ENCODE results near the gene TNFAIP3.

TNFAIP3 gene

DNA sequence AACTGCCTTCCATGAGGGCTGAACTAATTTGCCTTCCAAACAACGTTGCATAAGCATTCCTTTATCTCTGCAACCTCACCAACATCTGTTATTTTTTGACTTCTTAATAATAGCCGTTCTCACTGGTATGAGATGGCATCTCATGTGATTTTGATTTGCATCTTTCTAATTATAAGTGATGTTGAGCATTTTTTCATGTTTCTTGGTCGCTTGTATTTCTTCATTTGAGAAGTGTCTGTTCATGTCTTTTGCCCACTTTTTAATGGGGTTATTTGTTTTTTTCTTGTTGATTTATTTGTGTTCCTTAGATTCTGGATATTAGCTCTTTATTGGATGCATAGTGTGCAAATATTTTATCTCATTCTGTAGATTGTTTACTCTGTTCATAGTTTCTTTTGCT, 46.4 kb downstream of the TNFAIP3 start:
- Histone ChIP-seq H3K9me3 (ENCODE audit: insufficient read depth, low read length) (peaks cover 4% of the 10 kb centered on the region; the same call in 1 of the 2 replicates), H3K4me2 (ENCODE audit: low read depth, low read length, poor library complexity, severe bottlenecking) (no peak overlapping the region), H3K9ac (ENCODE audit: low read length) (no peak overlapping the region), H3K27ac (ENCODE audit: low read depth, low read length) (no peak overlapping the region), H4K20me1 (ENCODE audit: low read depth, low read length) (no peaks in the 10 kb centered on the region), H3K4me3 (ENCODE audit: insufficient read depth, low read length, poor library complexity, severe bottlenecking) (no peak overlapping the region), H3K79me2 (ENCODE audit: insufficient read depth, low read length) (no peaks in the 10 kb centered on the region), H3K9me2 (replicated peaks; ENCODE audit: insufficient read depth, low read length) (no peaks in the 10 kb centered on the region; the same call in 1 of the 2 replicates), H2AFZ (ENCODE audit: low read depth, low read length, severe bottlenecking) (no peak overlapping the region), H3K36me3 (ENCODE audit: low read length) (no peaks in the 10 kb centered on the region), H3K27me3 (ENCODE audit: low read length) (no peaks in the 10 kb centered on the region), H3F3A (ENCODE audit: insufficient read depth) (no peaks in the 10 kb centered on the region)
- no peak for TF ChIP-seq EZH2phosphoT487 (conservative IDR thresholded peaks at IDR 0.05; ENCODE audit: low read length)
- TF ChIP-seq, protein P1, sequence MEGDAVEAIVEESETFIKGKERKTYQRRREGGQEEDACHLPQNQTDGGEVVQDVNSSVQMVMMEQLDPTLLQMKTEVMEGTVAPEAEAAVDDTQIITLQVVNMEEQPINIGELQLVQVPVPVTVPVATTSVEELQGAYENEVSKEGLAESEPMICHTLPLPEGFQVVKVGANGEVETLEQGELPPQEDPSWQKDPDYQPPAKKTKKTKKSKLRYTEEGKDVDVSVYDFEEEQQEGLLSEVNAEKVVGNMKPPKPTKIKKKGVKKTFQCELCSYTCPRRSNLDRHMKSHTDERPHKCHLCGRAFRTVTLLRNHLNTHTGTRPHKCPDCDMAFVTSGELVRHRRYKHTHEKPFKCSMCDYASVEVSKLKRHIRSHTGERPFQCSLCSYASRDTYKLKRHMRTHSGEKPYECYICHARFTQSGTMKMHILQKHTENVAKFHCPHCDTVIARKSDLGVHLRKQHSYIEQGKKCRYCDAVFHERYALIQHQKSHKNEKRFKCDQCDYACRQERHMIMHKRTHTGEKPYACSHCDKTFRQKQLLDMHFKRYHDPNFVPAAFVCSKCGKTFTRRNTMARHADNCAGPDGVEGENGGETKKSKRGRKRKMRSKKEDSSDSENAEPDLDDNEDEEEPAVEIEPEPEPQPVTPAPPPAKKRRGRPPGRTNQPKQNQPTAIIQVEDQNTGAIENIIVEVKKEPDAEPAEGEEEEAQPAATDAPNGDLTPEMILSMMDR (IDR thresholded peaks at IDR 0.05; ENCODE audit: insufficient read depth, low read length, poor library complexity, severe bottlenecking): no peak

DNA sequence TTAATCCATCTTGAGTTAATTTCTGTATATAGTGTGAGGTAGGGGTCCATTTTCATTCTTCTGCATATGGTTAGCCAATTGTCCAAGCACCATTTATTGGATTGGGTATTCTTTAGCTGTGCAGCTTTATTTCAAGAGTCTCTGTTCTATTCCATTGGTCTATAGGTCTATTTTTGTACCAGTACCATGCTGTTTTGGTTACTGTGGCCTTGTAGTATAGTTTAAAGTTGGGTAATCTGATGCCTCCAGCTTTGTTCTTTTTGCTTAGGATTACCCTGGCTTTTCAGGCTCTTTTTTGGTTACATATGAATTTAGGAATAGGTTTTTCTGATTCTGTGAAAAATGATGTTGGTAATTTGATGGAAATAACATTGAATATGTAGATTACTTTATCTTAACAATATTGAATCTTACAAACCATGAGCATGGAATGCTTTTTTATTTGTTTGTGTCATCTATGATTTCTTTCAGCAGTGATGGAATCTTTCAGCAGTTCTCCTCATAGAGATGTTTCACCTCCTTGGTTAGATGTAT, 47.0 kb downstream of the TNFAIP3 start:
- no peak for TF ChIP-seq EZH2phosphoT487 (conservative IDR thresholded peaks at IDR 0.05; ENCODE audit: low read length)
- TF ChIP-seq, protein P1 (IDR thresholded peaks at IDR 0.05; ENCODE audit: insufficient read depth, low read length, poor library complexity, severe bottlenecking): no peak
- Histone ChIP-seq H3F3A (ENCODE audit: insufficient read depth) (no peaks in the 10 kb centered on the region), H3K4me3 (ENCODE audit: insufficient read depth, low read length, poor library complexity, severe bottlenecking) (no peak overlapping the region), H3K27ac (ENCODE audit: low read depth, low read length) (no peak overlapping the region), H3K4me2 (ENCODE audit: low read depth, low read length, poor library complexity, severe bottlenecking) (no peak overlapping the region), H3K36me3 (ENCODE audit: low read length) (no peaks in the 10 kb centered on the region), H3K27me3 (ENCODE audit: low read length) (no peaks in the 10 kb centered on the region), H3K9me3 (ENCODE audit: insufficient read depth, low read length) (peaks cover 4% of the 10 kb centered on the region; the same call in 1 of the 2 replicates), H3K9ac (ENCODE audit: low read length) (no peak overlapping the region), H3K9me2 (replicated peaks; ENCODE audit: insufficient read depth, low read length) (no peaks in the 10 kb centered on the region; the same call in 1 of the 2 replicates), H2AFZ (ENCODE audit: low read depth, low read length, severe bottlenecking) (no peak overlapping the region), H3K79me2 (ENCODE audit: insufficient read depth, low read length) (no peaks in the 10 kb centered on the region), H4K20me1 (ENCODE audit: low read depth, low read length) (no peaks in the 10 kb centered on the region)

DNA sequence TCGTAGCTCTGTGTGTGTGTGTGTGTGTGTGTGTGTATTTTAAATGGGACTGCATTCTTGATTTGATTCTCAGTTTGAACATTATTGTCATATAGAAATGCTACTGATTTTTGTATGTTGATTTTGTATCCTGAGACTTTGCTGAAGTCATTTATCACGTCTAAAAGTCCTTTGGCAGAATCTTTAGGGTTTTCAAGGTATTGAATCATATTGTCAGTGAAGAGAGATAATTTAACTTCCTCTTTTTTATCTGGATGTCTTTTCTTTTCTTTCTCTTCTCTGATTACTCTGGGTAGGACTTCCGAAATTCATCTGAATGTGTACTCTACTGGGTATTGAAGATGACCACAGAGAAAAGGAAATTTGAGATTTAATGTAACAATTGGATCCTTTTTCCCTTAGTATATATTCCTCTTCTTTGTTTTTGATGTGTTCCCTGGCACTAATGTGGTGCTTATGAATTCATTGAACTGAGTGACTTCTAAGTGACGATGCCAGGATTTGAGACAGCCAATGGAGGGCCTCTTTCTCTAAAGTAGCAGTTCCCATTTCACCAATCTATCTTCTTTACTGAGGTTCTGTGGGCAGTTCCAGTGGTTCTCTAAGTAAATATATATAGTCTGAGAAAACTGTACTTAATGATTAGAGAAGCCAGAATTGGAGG, 47.6 kb downstream of the TNFAIP3 start:
- H2AFZ ChIP-seq (ENCODE audit: low read depth, low read length, severe bottlenecking): no peak overlapping the region
- H3K4me3 ChIP-seq (ENCODE audit: insufficient read depth, low read length, poor library complexity, severe bottlenecking): no peak overlapping the region
- H3K9me3 ChIP-seq (ENCODE audit: insufficient read depth, low read length): peaks cover 4% of the 10 kb centered on the region; the same call in 1 of the 2 replicates
- no peaks in the 10 kb centered on the region for H3F3A ChIP-seq (ENCODE audit: insufficient read depth)
- no peaks in the 10 kb centered on the region for H3K79me2 ChIP-seq (ENCODE audit: insufficient read depth, low read length)
- H4K20me1 ChIP-seq (ENCODE audit: low read depth, low read length): no peaks in the 10 kb centered on the region
- no peak overlapping the region for H3K9ac ChIP-seq (ENCODE audit: low read length)
- H3K27me3 ChIP-seq (ENCODE audit: low read length): no peaks in the 10 kb centered on the region
- H3K4me2 ChIP-seq (ENCODE audit: low read depth, low read length, poor library complexity, severe bottlenecking): no peak overlapping the region
- H3K27ac ChIP-seq (ENCODE audit: low read depth, low read length): no peak overlapping the region
- H3K9me2 ChIP-seq (replicated peaks; ENCODE audit: insufficient read depth, low read length): no peaks in the 10 kb centered on the region; the same call in 1 of the 2 replicates
- no peak for TF ChIP-seq EZH2phosphoT487 (conservative IDR thresholded peaks at IDR 0.05; ENCODE audit: low read length)
- TF ChIP-seq, protein P1 (IDR thresholded peaks at IDR 0.05; ENCODE audit: insufficient read depth, low read length, poor library complexity, severe bottlenecking): no peak
- no peaks in the 10 kb centered on the region for H3K36me3 ChIP-seq (ENCODE audit: low read length)
